ENCODE results near the gene NRK. TPM values are rescaled to one million over a fixed set of nuclear protein-coding genes. Genes with fewer than 3 reads are reported as not detected.

NRK gene
- total and polyA plus RNA-seq, 11 donors = 0.43 to 5.4 (median 1.9) TPM

DNA sequence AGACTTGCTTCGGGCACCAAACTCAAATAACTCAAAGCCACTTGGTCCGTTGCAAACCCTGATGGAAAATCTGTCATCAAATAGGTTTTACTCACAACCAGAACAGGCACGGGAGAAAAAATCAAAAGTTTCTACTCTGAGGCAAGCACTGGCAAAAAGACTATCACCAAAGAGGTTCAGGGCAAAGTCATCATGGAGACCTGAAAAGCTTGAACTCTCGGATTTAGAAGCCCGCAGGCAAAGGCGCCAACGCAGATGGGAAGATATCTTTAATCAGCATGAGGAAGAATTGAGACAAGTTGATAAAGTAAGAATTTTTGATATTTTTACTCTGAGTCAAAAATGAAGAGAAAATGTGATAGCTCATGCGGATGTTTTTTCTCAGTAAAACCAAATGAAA lies 87.2 kb downstream of the NRK start:
- 84 to 94% (median 89%) methylated on average over 8 of the region's 8 CpGs for WGBS, 4 donors
- Histone ChIP-seq H3K27ac (no peak overlapping the region), H3K9me3 (no peaks in the 10 kb centered on the region), H3K27me3 (peaks cover 0 to 7% (median 0%) of the 10 kb centered on the region in 9 donors), H3K36me3 (peaks cover 0 to 2% (median 0%) of the 10 kb centered on the region in 9 donors), H3K4me1 (no peaks in the 10 kb centered on the region), H3K4me3 (no peak overlapping the region)
- no peak for ATAC-seq
- intact Hi-C loops (cut with DNase I) = no loop called here
- no peak for TF ChIP-seq POLR2A (IDR thresholded peaks at IDR 0.05)
- TF ChIP-seq, protein P1, sequence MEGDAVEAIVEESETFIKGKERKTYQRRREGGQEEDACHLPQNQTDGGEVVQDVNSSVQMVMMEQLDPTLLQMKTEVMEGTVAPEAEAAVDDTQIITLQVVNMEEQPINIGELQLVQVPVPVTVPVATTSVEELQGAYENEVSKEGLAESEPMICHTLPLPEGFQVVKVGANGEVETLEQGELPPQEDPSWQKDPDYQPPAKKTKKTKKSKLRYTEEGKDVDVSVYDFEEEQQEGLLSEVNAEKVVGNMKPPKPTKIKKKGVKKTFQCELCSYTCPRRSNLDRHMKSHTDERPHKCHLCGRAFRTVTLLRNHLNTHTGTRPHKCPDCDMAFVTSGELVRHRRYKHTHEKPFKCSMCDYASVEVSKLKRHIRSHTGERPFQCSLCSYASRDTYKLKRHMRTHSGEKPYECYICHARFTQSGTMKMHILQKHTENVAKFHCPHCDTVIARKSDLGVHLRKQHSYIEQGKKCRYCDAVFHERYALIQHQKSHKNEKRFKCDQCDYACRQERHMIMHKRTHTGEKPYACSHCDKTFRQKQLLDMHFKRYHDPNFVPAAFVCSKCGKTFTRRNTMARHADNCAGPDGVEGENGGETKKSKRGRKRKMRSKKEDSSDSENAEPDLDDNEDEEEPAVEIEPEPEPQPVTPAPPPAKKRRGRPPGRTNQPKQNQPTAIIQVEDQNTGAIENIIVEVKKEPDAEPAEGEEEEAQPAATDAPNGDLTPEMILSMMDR (IDR thresholded peaks at IDR 0.05) = no peak
- DNase-seq = no peak

DNA sequence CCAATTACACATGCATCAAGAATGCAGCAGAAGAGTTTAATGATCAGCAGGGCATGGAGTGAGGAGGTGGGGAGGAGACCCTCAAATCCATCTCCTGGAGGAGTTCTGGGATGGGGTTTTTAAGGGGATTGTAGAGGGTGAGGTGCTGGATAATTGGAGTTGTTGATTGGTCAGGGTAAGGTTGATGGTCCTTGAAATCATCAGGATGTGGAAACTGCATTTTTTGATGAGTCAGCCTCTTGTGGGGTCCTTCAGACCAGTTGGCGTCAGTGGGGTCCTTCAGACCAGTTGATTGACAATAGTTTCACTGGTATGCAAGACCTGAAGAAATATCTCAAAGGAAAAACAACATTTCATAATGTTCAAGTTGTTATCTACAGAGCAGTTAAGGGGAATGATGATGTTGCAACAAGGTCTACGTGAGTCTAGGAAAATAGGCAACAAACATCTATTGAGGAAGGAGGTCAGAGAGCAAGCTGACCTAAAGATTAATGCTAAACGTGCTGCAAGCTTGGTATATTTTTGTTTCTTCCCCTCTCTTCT lies 88.3 kb downstream of the NRK start:
- ATAC-seq (no peak), DNase-seq (no peak)
- Histone ChIP-seq H3K9me3 (no peaks in the 10 kb centered on the region), H3K27ac (no peak overlapping the region), H3K4me1 (no peaks in the 10 kb centered on the region), H3K36me3 (peaks cover 0 to 2% (median 0%) of the 10 kb centered on the region in 9 donors), H3K4me3 (no peak overlapping the region), H3K27me3 (peaks cover 0 to 7% (median 0%) of the 10 kb centered on the region in 9 donors)
- WGBS, 4 donors = 42 to 56% (median 46%) methylated on average over 3 of the region's 3 CpGs
- TF ChIP-seq, protein P1 (IDR thresholded peaks at IDR 0.05) = no peak
- no peak for TF ChIP-seq POLR2A (IDR thresholded peaks at IDR 0.05)
- intact Hi-C loops (cut with DNase I) = no loop called here

DNA sequence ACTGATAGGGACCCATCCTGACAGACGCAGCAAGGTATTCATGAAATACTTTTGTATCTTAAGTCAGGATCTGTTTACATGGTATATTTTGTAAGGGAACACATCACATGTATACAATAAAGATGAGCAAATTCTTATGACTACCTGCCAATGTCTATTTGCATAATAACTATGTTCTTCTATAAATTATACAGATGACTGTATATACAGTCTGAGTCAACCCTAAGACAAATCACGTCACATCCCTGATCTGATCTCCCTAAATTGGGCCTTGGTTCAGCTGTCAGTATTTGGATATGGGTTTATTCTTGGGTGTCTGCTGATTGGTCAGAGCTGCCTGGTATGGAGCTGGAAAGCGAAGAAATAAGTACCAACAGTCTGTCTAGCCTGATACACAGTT lies 122.9 kb downstream of the NRK start:
- intact Hi-C loops (cut with DNase I) = no loop called here
- WGBS, 4 donors = 56 to 85% (median 80%) methylated on average over 3 of the region's 3 CpGs
- peaks cover 0 to 6% (median 0%) of the 10 kb centered on the region in 9 donors for H3K36me3 ChIP-seq
- no peak overlapping the region for H3K27ac ChIP-seq
- H3K4me1 ChIP-seq = no peaks in the 10 kb centered on the region
- DNase-seq (no peak), ATAC-seq (no peak)
- no peaks in the 10 kb centered on the region for H3K9me3 ChIP-seq
- H3K27me3 ChIP-seq = no peaks in the 10 kb centered on the region
- no peak overlapping the region for H3K4me3 ChIP-seq
- no peak for TF ChIP-seq POLR2A (IDR thresholded peaks at IDR 0.05)
- TF ChIP-seq, protein P1 (IDR thresholded peaks at IDR 0.05) = no peak

DNA sequence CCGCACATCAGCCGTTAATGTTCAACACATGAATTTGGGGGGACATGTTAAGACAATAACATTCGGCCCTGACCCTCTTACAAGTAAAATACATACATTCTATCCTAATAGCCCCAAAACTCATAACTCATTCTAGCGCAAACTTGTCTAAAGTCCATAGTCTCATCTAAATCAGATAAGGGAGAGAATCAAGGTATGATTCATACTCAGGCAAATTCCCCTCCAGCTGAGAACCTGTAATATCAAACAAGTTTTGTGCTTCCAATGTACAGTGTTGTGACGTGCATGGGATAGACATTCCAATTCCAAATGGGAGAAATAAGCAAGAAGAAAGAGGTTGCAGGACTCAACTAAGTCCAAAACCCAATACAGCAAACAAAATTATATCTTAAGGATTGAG lies 147.1 kb downstream of the NRK start:
- H3K4me3 ChIP-seq = no peak overlapping the region
- 79 to 90% (median 86%) methylated on average over 5 of the region's 5 CpGs for WGBS, 4 donors
- H3K27me3 ChIP-seq = peaks cover 0 to 9% (median 0%) of the 10 kb centered on the region in 9 donors
- intact Hi-C loops (cut with DNase I) = no loop called here
- H3K36me3 ChIP-seq = no peaks in the 10 kb centered on the region
- DNase-seq (no peak), ATAC-seq (no peak)
- no peaks in the 10 kb centered on the region for H3K4me1 ChIP-seq
- no peaks in the 10 kb centered on the region for H3K9me3 ChIP-seq
- TF ChIP-seq, protein P1 (IDR thresholded peaks at IDR 0.05) = no peak
- no peak for TF ChIP-seq POLR2A (IDR thresholded peaks at IDR 0.05)
- no peak overlapping the region for H3K27ac ChIP-seq
